Vagina (tissue), 2 donors: Measurements from ENCODE around the gene ARL6IP1.

Experiments
- CTCF ChIP-seq, 3 experiments: fragments of 450-650 bp in 2 of 3; fragments of 200-600 bp in 1 of 3; sonication (generic) in 1 of 3; IDR thresholded peaks; one replicate each; pipeline ENCODE4 v1.5.1; 2017 to 2019; ENCODE audit warnings: antibody characterized with exemption in 3 of 3, mild to moderate bottlenecking in 2 of 3, moderate library complexity in 2 of 3
- POLR2A ChIP-seq, 2 donors: fragments of 450-650 bp; IDR thresholded peaks; one replicate each; pipeline ENCODE4 v1.6.1; 2017; ENCODE audit warnings: antibody characterized with exemption in 2 of 2, mild to moderate bottlenecking in 2 of 2, moderate library complexity in 2 of 2

GRCh38 chr16:18789850-18790706 is 11.3 kb downstream of the ARL6IP1 start, which contains the start of gene RPS15A:
- TF ChIP-seq CTCF (IDR thresholded peaks at IDR 0.05) (no peak), POLR2A (IDR thresholded peaks at IDR 0.05) (peak in 1 of 2 donors; percentile 57)
